Lower lobe of right lung (tissue), 2 donors: ENCODE measurements around the gene TSGA10. TPM values are rescaled to one million over a fixed set of nuclear protein-coding genes. Genes with fewer than 3 reads are reported as not detected.

Experiments
- ATAC-seq, 2 donors: fragments of 200-7000 bp; cut with Tn5 transposase; one replicate each; pipeline ENCODE4 v1.9.1; 2020 to 2022; ENCODE audit warnings: mild to moderate bottlenecking in 2 of 2, moderate library complexity in 2 of 2
- DNase-seq: peaks from one replicate; pipeline ENCODE4 v3.0.0-alpha.2; 2020
- H3K27ac ChIP-seq: fragments of 200-600 bp; one replicate; pipeline ENCODE4 v1.8.0; 2022
- H3K27me3 ChIP-seq: fragments of 200-600 bp; one replicate; pipeline ENCODE4 v1.8.0; 2022; ENCODE audit warnings: low read depth
- H3K36me3 ChIP-seq: fragments of 200-600 bp; one replicate; pipeline ENCODE4 v1.8.0; 2022; ENCODE audit warnings: mild to moderate bottlenecking
- H3K4me1 ChIP-seq: fragments of 200-600 bp; one replicate; pipeline ENCODE4 v1.8.0; 2022
- H3K4me3 ChIP-seq: fragments of 200-600 bp; one replicate; pipeline ENCODE4 v1.8.0; 2022; ENCODE audit warnings: mild to moderate bottlenecking
- H3K9me3 ChIP-seq: fragments of 200-600 bp; one replicate; pipeline ENCODE4 v1.8.0; 2022
- intact Hi-C: fragments of 100-400 bp; cut with DNase I; formaldehyde crosslinking; loops from one replicate; pipeline ENCODE4 v1.11.0; 2022
- total RNA-seq: library from RNA; stranded (reverse); fragmentation: NEBNext Ultra II Directional; extraction: Animal tissue kit (Norgen Biotek cat#: 25700); gene quantifications from one replicate; pipeline ENCODE4 v1.2.1, GENCODE V29; 2021
- TF ChIP-seq, protein P1 (sequence below): fragments of 200-600 bp; IDR thresholded peaks from one replicate; pipeline ENCODE4 v1.8.0; 2022; ENCODE audit warnings: antibody characterized with exemption, mild to moderate bottlenecking
- donor health status: DM: no; HTN: yes; CAD: no; lungs with severe emphysema.

Gene TSGA10
- total RNA-seq, 1 donor from 2014 or later: 9.9 TPM

- Histone ChIP-seq H3K36me3 (no peaks in the 10 kb centered on the region), H3K27me3 (no peaks in the 10 kb centered on the region), H3K9me3 (peaks cover 14% of the 10 kb centered on the region), H3K4me3 (no peak overlapping the region), H3K27ac (no peak overlapping the region), H3K4me1 (no peaks in the 10 kb centered on the region)
- intact Hi-C loops: no loop called here
- TF ChIP-seq, protein P1, sequence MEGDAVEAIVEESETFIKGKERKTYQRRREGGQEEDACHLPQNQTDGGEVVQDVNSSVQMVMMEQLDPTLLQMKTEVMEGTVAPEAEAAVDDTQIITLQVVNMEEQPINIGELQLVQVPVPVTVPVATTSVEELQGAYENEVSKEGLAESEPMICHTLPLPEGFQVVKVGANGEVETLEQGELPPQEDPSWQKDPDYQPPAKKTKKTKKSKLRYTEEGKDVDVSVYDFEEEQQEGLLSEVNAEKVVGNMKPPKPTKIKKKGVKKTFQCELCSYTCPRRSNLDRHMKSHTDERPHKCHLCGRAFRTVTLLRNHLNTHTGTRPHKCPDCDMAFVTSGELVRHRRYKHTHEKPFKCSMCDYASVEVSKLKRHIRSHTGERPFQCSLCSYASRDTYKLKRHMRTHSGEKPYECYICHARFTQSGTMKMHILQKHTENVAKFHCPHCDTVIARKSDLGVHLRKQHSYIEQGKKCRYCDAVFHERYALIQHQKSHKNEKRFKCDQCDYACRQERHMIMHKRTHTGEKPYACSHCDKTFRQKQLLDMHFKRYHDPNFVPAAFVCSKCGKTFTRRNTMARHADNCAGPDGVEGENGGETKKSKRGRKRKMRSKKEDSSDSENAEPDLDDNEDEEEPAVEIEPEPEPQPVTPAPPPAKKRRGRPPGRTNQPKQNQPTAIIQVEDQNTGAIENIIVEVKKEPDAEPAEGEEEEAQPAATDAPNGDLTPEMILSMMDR: no peak
- ATAC-seq (no peak), DNase-seq (no peak)
Measured at GRCh38 chr2:99127981-99128380, 26.8 kb downstream of the TSGA10 start.

- H3K36me3 ChIP-seq: no peaks in the 10 kb centered on the region
- no peaks in the 10 kb centered on the region for H3K27me3 ChIP-seq
- no peak overlapping the region for H3K4me3 ChIP-seq
- H3K4me1 ChIP-seq: no peaks in the 10 kb centered on the region
- DNase-seq: no peak
- no peak overlapping the region for H3K27ac ChIP-seq
- no peaks in the 10 kb centered on the region for H3K9me3 ChIP-seq
- TF ChIP-seq, protein P1: no peak
- no peak for ATAC-seq
- intact Hi-C loops: no loop called here
Measured at GRCh38 chr2:99112617-99113016, 42.1 kb downstream of the TSGA10 start.

DNA sequence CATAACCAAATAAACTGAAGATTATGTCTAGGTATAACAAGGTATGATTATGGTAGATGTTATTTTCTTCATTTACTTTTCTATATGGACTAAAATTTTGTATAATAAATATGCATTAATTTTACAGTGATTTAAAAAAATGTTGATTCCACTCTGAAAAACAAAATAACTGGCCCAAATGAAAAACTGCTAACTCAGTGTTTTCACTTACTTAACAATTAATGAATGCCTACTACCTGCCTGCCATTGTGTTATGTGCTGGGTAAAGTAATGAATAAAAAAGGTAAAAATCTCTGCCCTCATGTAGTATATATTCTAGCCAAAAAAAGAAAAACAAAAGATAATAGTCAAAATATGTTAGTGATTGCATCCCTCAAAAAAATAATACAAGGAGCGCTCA is 42.8 kb downstream of the TSGA10 start:
- H3K36me3 ChIP-seq: no peaks in the 10 kb centered on the region
- no peak overlapping the region for H3K4me3 ChIP-seq
- ATAC-seq: no peak
- TF ChIP-seq, protein P1: no peak
- no peak overlapping the region for H3K27ac ChIP-seq
- H3K4me1 ChIP-seq: no peaks in the 10 kb centered on the region
- no peak for DNase-seq
- no peaks in the 10 kb centered on the region for H3K9me3 ChIP-seq
- H3K27me3 ChIP-seq: no peaks in the 10 kb centered on the region
- intact Hi-C loops: no loop called here

GRCh38 chr2:99111236-99111635 is 43.5 kb downstream of the TSGA10 start:
- H3K4me3 ChIP-seq: no peak overlapping the region
- TF ChIP-seq, protein P1: no peak
- no peaks in the 10 kb centered on the region for H3K4me1 ChIP-seq
- no peak overlapping the region for H3K27ac ChIP-seq
- no peaks in the 10 kb centered on the region for H3K36me3 ChIP-seq
- intact Hi-C loops: no loop called here
- ATAC-seq: no peak
- no peaks in the 10 kb centered on the region for H3K9me3 ChIP-seq
- no peaks in the 10 kb centered on the region for H3K27me3 ChIP-seq
- DNase-seq: no peak

DNA sequence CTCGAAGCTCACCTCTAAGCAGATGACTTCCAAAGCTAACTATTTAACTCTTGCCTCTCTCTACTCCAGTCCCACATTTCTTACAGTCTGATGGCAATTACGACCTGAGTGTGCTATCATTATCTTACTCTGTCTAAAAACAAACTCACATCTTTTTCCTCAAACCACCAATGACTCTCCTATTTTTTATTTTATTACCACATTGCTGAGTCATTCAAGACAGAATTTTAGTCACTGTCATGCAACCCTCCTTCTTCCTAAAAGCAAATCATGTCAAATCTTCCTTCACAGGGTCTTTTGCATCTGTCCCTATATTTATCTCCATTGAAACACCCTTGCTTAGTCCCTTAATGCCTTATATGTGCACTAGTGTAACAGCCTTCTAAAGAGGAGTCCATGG is 47.8 kb downstream of the TSGA10 start:
- intact Hi-C loops: no loop called here
- Histone ChIP-seq H3K4me3 (no peak overlapping the region), H3K36me3 (no peaks in the 10 kb centered on the region), H3K27me3 (no peaks in the 10 kb centered on the region), H3K4me1 (no peaks in the 10 kb centered on the region), H3K9me3 (no peaks in the 10 kb centered on the region), H3K27ac (no peak overlapping the region)
- ATAC-seq (no peak), DNase-seq (no peak)
- TF ChIP-seq, protein P1: no peak

- TF ChIP-seq, protein P1: no peak
- Histone ChIP-seq H3K9me3 (no peaks in the 10 kb centered on the region), H3K27me3 (no peaks in the 10 kb centered on the region), H3K4me3 (no peak overlapping the region), H3K36me3 (no peaks in the 10 kb centered on the region), H3K4me1 (no peaks in the 10 kb centered on the region), H3K27ac (no peak overlapping the region)
- intact Hi-C loops: no loop called here
- no peak for ATAC-seq
- no peak for DNase-seq
Measured at GRCh38 chr2:99104006-99104405, 50.7 kb downstream of the TSGA10 start.
